Activated naive CD8-positive, alpha-beta T cell (primary cell): ENCODE measurements around the gene TBX2.
A peak's percentile ranks its signal among the peaks of the same experiment; 100 is the strongest.
"Not testable (repeated sequence)": the region's sequence is repeated elsewhere in the genome, so short reads cannot be mapped to it uniquely, and the experiment has no call there.

Experiments
- H3K27ac Mint-ChIP-seq: one replicate; pipeline ENCODE4 v1.8.0; 2021; ENCODE audit warnings: mixed read lengths
- H3K27me3 Mint-ChIP-seq: one replicate; pipeline ENCODE4 v1.8.0; 2021; ENCODE audit warnings: mixed read lengths
- H3K36me3 Mint-ChIP-seq: one replicate; pipeline ENCODE4 v1.8.0; 2021; ENCODE audit warnings: mixed read lengths
- H3K4me1 Mint-ChIP-seq: one replicate; pipeline ENCODE4 v1.8.0; 2021; ENCODE audit warnings: low read depth, mixed read lengths
- H3K4me3 Mint-ChIP-seq: one replicate; pipeline ENCODE4 v1.8.0; 2021; ENCODE audit warnings: mild to moderate bottlenecking, mixed read lengths
- H3K9me3 Mint-ChIP-seq: one replicate; pipeline ENCODE4 v1.8.0; 2021; ENCODE audit warnings: low read depth, mixed read lengths

The TBX2 gene

DNA sequence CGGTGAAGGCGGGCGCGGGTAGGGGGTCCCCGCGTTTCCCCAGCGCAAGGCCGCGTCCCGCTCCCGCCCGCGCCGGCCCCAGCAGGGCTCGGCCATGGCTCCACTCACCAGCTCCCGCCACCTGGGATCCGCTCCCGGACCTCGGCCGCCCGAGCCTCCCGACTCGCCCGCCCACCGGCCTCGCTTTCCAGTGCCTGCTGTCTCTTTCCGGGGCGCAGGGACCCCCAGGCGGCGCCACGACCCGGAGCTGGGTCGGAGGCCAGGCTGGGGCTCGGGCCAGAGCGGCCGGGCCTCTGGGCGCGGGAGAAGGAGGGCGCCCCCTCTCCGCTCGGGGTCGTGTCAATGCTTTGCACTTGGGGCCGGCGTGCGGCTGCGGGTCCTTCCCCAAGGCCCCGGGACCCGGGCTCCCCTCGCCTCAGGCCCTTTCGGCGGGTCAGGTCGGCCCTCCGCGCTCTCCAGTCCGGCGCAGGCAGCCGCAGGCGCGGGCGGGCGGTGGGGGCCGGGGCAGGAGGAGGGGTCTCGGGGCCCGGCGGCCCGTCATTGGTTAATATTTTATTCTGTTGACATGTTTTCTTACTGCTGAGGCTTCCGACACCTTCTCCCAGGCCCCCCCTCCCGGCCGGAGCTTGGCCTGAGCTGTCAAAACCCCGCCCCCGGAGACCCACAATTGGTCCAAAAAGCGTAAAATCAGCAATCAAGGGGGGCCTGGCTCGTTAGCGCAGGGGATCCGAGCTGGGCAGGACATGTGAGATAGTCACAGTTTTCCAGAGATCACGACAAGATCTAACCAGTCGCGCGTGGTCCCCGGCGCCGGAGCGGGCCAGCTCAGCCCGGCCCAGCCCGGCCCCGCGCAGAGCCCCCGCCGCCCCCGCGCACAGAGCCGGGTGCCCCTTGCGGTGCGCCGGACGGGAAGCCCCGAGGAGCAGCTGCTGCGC is at the start of gene TBX2:
Gene TBX2, plus strand, starts transcription at position 713 of the 935 bp plus-strand sequence. CDS start 334 bp downstream, outside the sequence.
- peaks cover 32% of the 10 kb centered on the region for H3K27me3 Mint-ChIP-seq
- peaks cover 40% of the 10 kb centered on the region for H3K4me1 Mint-ChIP-seq
- H3K9me3 Mint-ChIP-seq, result no peaks in the 10 kb centered on the region
- H3K4me3 Mint-ChIP-seq, result peak within 1 kb of the TSS; percentile 81
- H3K27ac Mint-ChIP-seq, result no peak within 1 kb of the TSS
- no peaks in the 10 kb centered on the region for H3K36me3 Mint-ChIP-seq

DNA sequence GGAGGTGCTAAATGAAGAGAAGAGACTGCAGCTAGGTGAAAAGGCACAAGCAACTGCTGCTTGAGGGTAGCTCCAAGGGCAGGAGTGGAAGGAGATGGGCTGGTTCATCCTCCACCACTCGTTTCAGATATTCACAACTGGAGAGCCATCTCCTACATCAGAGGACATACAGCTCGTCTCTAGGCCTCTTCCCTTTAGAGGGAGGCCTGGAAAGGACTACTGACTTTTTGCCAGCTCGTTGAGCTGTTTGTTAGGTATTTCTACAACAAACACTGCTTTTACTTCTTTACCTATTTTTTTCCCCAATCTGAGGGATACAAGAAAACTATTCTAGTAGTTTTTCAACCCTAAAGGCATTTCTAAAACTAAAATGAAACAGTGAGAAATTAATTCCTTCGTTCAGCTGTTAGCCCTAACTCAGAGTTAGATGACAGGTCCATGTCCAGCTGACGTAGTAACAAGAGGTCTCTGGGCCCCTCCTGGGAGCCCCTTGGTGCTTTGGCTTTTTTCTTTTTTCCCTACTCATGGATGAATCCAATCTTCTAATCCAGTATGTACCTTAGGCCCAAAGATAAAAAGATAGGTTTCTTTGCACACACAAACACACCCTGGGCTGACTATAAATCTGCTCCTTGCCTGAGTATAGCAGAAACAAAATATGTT is 47.8 kb upstream of the TBX2 start:
- no peaks in the 10 kb centered on the region for H3K4me1 Mint-ChIP-seq
- H3K27ac Mint-ChIP-seq, result no peak overlapping the region
- H3K36me3 Mint-ChIP-seq, result peaks cover 2% of the 10 kb centered on the region
- no peaks in the 10 kb centered on the region for H3K27me3 Mint-ChIP-seq
- no peak overlapping the region for H3K4me3 Mint-ChIP-seq
- no peaks in the 10 kb centered on the region for H3K9me3 Mint-ChIP-seq

DNA sequence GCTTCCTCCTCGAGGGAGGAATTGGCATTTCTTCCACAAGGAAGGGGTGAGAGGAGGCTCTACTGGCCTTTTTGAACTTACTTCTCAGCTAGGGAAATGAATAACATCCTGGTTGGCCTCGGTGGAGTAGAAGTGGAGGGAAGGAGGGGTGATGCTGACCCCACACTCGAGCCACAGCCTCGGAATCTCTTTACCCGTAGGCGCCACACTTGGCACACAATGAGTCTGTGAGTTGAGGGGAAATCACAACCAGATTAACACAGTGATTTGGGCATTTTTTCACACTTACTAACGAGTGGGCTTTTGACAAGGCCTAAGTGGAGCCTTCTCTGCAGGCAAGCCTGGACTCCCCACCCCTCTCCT is 47.3 kb upstream of the TBX2 start:
- peaks cover 2% of the 10 kb centered on the region for H3K36me3 Mint-ChIP-seq
- no peaks in the 10 kb centered on the region for H3K4me1 Mint-ChIP-seq
- no peak overlapping the region for H3K27ac Mint-ChIP-seq
- H3K9me3 Mint-ChIP-seq, result no peaks in the 10 kb centered on the region
- H3K27me3 Mint-ChIP-seq, result no peaks in the 10 kb centered on the region
- no peak overlapping the region for H3K4me3 Mint-ChIP-seq

DNA sequence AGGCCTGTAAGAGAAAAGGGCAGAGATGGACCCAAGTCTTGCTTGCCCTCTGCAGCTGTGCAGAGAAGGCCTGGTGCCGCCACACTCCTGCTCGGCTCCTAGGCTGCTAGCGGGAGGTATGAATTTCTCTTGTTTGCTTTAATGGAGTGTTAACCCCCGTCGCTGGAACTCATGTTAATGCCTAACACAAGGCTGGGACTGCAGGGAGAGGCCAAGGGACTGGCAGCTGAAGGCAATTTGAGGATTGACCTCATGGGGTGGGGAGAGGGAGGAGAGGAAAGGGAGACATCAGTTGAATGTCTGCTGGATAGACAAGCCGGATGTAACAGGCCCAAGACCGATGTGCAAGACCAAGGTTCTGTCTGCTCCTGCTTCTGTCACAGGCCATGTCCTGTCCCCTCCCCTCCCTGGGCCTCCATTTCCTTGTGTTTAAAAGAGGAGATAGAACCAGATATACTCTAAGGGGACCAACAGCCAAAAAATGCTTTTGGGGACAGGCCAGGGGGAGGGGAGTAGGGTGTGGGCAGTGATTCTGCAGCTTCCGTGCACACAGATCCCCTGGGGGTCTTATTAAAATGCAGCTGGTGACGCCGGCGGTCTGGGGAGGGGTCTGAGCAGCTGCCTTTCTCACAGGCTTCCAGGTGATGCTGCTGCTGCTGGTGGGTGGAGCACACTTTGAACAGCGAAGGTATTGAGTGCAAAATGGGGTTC is 46.7 kb upstream of the TBX2 start:
- Mint-ChIP-seq H3K27me3 (no peaks in the 10 kb centered on the region), H3K36me3 (peaks cover 2% of the 10 kb centered on the region), H3K27ac (no peak overlapping the region), H3K4me3 (no peak overlapping the region), H3K4me1 (no peaks in the 10 kb centered on the region), H3K9me3 (no peaks in the 10 kb centered on the region)

DNA sequence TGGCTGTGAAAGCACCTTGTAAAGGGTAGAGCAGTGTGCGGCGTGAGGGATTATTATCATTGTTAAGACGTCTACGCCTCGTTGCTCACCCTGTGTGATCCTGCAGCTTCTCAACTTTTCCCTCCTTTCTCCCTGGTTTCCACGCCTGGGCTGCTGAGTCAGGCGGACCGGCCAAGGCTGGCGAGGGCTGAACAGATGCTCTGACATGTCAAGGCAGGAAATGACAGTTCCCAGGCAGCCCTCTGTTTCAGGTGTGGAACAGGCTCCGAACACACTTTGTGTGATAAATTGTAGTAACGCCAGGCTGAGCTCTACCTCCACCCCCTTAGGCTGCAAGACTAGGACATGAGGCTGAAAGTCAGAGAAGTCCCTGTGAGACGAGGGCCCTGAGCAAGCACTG is 46.0 kb upstream of the TBX2 start:
- no peak overlapping the region for H3K4me3 Mint-ChIP-seq
- H3K27me3 Mint-ChIP-seq, result no peaks in the 10 kb centered on the region
- H3K36me3 Mint-ChIP-seq, result peaks cover 2% of the 10 kb centered on the region
- no peak overlapping the region for H3K27ac Mint-ChIP-seq
- H3K9me3 Mint-ChIP-seq, result no peaks in the 10 kb centered on the region
- H3K4me1 Mint-ChIP-seq, result no peaks in the 10 kb centered on the region

DNA sequence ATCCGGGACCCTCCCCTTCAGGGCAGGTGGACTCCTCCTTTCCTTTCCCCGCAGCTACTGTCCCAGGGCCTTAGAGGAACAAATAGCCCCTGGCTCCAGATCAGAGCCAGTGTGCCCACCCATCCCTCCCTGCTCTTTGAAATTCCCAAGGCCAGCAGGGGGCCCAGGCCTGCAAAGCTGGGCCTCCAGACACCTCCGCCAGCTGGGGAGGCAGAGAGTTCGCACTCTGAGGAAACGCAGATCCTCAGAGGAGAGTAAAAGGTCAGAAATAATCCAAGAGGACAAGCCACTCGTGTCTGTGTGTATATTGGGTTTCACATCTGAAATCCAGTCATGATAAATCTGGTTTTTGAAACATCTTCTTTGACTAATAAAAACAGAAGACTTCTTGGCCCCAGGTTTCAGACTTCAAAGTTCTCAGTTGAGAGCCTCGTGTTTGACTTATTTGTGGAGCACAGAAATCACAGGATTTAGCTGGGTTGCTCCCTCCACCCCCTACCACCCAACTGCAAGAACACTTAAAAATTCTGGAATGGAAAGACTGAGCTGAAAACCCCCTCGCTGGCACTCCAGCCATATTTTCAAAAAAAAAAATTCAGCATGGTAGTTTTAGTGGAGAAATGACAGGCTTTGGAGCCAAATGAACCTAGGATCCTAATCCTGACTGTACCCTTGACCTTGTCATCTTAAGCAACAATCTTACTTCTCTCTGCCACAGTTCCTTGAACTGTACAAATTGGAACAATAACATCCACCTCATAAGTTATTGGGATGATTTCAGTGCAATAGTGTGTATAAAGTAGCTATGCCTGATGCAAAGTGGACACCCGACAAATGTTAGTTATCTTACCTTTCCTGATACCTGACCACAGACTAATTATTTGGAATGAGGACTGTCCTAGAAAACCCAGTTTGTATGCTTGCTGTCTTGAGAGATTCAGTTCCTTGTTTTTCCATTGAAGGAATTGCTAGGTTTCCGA is 44.5 kb upstream of the TBX2 start:
- H3K4me1 Mint-ChIP-seq, result no peaks in the 10 kb centered on the region
- H3K36me3 Mint-ChIP-seq, result peaks cover 4% of the 10 kb centered on the region

DNA sequence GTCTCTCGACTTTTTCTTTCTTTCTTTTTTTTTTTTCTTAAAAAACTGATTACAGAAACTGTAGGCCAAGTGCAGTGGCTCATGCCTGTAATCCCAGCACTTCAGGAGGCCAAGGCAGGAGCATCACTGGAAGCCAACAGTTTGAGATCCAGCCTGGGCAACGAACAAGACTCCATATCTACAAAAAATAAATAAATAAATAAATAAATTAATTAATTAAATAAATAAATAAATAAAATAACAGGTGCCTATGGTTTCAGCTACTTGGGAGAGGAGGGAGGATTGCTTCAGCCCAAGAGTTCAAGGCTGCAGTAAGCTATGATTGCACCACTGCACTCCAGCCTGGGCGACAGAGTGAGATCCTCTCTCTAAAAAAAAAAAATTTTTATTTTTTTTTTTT is 42.6 kb upstream of the TBX2 start:
- H3K4me3 Mint-ChIP-seq, H3K9me3 Mint-ChIP-seq, H3K36me3 Mint-ChIP-seq, H3K27ac Mint-ChIP-seq, H3K27me3 Mint-ChIP-seq, H3K4me1 Mint-ChIP-seq: not testable (repeated sequence)

More for the DNA sequence above, 44.5 kb upstream of the TBX2 start:
- no peaks in the 10 kb centered on the region for H3K9me3 Mint-ChIP-seq
- no peaks in the 10 kb centered on the region for H3K27me3 Mint-ChIP-seq
- H3K27ac Mint-ChIP-seq, result no peak overlapping the region
- H3K4me3 Mint-ChIP-seq, result no peak overlapping the region

DNA sequence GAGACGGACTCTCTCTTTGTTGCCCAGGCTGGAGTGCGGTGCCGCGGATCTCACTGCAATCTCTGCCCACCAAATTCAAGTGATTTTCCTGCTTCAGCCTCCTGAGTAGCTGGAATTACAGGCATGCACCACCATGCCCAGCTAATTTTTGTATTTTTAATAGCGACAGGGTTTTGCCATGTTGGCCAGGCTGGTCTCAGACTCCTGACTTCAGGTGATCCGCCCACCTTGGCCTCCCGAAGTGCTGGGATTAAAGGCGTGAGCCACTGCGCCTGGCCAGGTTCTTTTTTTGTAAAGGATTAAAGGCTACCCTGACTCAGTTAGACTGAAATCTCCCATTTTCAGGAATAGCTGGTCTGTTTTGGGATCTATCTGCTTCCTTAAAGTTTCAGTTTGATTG is 40.1 kb upstream of the TBX2 start:
- H3K27ac Mint-ChIP-seq, H3K9me3 Mint-ChIP-seq: not testable (repeated sequence)

DNA sequence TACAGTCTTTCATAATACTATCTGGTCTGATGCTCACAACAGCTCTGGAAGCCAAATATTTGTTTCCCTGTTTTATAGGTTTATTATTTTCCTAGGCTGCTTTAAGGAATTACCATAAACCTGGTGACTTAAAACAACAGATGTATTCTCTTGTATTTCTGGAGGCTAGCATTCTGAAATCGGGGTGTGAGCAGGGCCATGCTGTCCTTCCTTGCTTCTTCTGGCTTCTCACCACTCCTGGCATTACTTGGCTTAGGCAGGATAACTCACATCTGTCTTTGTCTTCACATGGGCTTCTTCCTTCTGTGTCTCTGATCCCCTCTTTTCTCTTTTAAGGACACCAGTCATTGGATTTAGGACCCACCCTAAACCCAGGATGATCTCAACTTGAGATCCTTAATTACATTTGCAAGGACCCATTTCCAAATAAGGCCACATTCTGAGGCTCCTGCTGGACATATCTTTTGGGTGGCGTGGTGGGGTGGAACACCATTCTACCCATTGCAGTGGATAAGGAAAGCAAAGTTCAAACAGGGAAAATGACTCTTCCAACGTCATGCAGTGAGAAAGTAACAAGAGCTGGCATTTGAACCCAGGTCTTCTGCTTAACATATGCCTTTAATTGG is 39.2 kb upstream of the TBX2 start:
- no peaks in the 10 kb centered on the region for H3K4me1 Mint-ChIP-seq
- no peaks in the 10 kb centered on the region for H3K9me3 Mint-ChIP-seq
- no peak overlapping the region for H3K27ac Mint-ChIP-seq
- no peaks in the 10 kb centered on the region for H3K27me3 Mint-ChIP-seq
- peaks cover 7% of the 10 kb centered on the region for H3K36me3 Mint-ChIP-seq
- no peak overlapping the region for H3K4me3 Mint-ChIP-seq

More for the DNA sequence above, 40.1 kb upstream of the TBX2 start:
- H3K4me1 Mint-ChIP-seq, H3K27me3 Mint-ChIP-seq, H3K36me3 Mint-ChIP-seq, H3K4me3 Mint-ChIP-seq: not testable (repeated sequence)

DNA sequence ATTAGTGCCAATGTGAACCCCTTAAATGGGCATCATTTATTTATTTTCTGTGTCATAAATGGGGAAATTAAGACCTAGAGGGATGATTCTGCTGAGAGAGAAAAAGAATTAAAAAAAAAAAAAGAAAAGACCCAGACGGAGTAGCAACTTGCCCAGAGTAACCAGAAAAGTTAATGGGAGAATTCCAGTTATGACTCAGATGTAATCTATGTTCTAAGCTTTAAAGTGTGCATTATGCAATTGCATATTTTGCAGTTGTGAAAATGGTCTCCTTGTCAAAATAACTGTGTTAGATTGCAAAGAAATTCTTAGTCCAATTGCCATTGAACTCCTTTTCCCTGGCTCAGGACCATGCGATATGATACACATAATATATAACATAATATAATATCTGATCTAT is 38.6 kb upstream of the TBX2 start:
- H3K36me3 Mint-ChIP-seq, result peaks cover 5% of the 10 kb centered on the region
- no peaks in the 10 kb centered on the region for H3K4me1 Mint-ChIP-seq
- H3K27ac Mint-ChIP-seq, result no peak overlapping the region
- H3K9me3 Mint-ChIP-seq, result no peaks in the 10 kb centered on the region
- H3K27me3 Mint-ChIP-seq, result no peaks in the 10 kb centered on the region
- no peak overlapping the region for H3K4me3 Mint-ChIP-seq

DNA sequence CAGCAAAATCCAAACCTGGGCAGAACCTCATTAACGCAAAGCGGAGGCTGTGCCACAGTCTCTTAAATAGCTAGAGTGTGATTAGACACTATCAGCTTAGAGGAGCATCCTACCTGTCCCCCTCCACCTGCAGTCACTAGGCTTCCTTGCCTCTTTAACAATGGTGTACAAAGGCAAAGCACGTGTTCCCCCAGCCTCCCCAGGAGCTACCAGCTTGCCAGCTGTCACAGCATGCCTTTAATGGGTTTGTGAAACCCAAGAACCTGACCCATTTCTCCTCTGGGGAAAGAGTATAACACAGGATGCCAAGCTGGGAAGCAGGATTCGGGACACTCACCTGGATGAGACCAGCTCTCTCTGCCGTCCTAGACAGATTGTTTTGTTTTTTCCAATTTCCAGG is 37.2 kb upstream of the TBX2 start:
- Mint-ChIP-seq H3K4me1 (no peaks in the 10 kb centered on the region), H3K9me3 (no peaks in the 10 kb centered on the region), H3K27me3 (no peaks in the 10 kb centered on the region), H3K4me3 (no peak overlapping the region), H3K27ac (no peak overlapping the region), H3K36me3 (peaks cover 5% of the 10 kb centered on the region)

DNA sequence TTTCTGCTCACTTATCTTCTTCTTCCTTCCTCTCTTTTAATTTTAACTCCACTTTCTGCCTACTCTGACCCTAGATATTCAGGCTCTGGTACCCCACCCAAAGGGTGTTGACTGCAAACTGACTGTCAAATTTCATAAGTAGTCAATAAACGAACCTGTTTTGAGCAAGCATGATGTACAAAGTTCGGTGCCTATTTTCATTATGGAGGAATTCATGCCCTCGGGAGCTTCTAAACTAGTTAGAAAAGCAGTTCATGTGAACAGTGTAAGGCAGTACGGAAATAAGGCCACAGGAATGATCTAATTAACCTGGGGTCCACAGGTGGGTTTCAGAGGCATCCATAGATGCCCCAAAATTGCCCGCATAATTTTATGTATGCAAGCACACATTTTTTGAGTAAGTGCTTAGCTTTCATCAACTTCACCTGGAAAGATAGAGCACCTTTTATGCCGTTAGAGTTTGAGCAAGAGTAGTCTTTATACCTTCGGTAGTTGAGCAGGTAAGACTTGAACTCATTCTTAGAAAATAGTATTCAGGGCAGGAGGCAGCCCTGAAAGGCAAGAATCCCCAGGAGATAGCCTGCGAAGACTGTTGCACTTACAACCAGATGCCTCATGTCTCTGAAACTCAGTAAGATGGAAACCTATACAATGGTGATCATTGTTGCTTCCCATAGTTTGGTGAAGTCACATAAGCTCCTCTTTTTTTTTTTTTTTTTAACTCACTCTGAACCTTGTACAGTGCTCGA is 36.6 kb upstream of the TBX2 start:
- no peaks in the 10 kb centered on the region for H3K4me1 Mint-ChIP-seq
- no peaks in the 10 kb centered on the region for H3K27me3 Mint-ChIP-seq
- peaks cover 5% of the 10 kb centered on the region for H3K36me3 Mint-ChIP-seq
- no peaks in the 10 kb centered on the region for H3K9me3 Mint-ChIP-seq
- H3K4me3 Mint-ChIP-seq, result no peak overlapping the region
- H3K27ac Mint-ChIP-seq, result no peak overlapping the region

DNA sequence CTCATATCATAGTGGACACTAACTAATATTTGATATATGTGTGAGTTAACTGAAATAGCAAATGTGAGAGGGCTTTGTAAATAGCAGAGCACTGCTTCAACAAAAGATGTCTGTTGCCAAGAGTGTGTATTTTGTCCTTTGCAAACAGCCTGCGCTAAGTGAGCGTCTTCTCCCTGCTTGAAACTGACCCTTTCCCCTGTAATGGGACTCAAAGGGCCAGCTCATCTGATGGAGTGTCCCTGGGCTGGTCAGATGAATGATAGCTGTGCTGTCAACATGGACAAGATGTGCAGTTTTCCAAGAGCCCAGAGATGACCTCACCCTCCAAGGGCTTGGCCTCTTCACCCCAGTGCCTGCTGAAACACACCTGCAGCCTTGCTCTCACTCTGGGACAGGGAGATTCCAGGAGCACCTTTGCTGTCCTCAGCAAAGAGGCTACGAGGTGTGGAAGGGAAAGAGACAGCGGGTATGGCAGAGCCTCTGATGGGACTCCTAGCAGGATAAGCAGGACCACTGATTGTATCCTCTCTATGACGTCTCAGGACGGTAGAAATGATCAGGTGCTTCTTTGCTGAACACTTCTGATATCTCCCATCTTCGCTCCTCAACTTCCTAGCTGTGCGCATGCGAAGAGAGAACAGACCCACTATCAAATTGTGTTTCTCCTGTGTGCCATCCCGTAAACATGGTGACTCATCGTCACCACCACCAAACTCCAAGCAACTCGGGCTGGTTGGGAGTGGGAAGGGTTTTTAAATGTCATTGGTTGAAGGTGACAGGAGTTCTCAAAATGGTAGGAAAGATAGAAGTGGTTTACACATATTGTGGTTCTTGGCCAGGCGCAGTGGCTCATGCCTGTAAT is 35.8 kb upstream of the TBX2 start:
- Mint-ChIP-seq H3K4me3 (no peak overlapping the region), H3K27me3 (no peaks in the 10 kb centered on the region), H3K36me3 (peaks cover 3% of the 10 kb centered on the region)

More for the DNA sequence above, 35.8 kb upstream of the TBX2 start:
- Mint-ChIP-seq H3K9me3 (no peaks in the 10 kb centered on the region), H3K4me1 (no peaks in the 10 kb centered on the region), H3K27ac (no peak overlapping the region)
